H1 (cell line): Measurements from ENCODE around the gene HHAT. TPM values are rescaled to one million over a fixed set of nuclear protein-coding genes. Genes with fewer than 3 reads are reported as not detected.

Experiments
- BRCA1 ChIP-seq: IDR thresholded peaks from 2 replicates; pipeline ENCODE4 v1.6.1; 2012; ENCODE audit warnings: low read depth, low read length, improper control_type of control experiment
- CHD7 ChIP-seq: fragments of 300-600 bp; sonication (generic); IDR thresholded peaks from 2 replicates; pipeline ENCODE4 v1.7.1; 2012; ENCODE audit warnings: low read length, moderate library complexity, mild to moderate bottlenecking, inconsistent platforms; ENCODE audit not compliant: insufficient replicate concordance
- GABPA ChIP-seq: IDR thresholded peaks from 2 replicates; pipeline ENCODE4 v1.6.1; 2011; ENCODE audit warnings: mild to moderate bottlenecking, low read length, moderate library complexity, borderline replicate concordance; ENCODE audit not compliant: insufficient read depth
- MAX ChIP-seq: IDR thresholded peaks from 2 replicates; pipeline ENCODE4 v1.6.1; 2012; ENCODE audit warnings: inconsistent platforms
- SP4 ChIP-seq: IDR thresholded peaks from 2 replicates; pipeline ENCODE4 v1.6.1; 2012; ENCODE audit warnings: low read length, inconsistent platforms
- polyA plus RNA-seq, 7 experiments: library from polyadenylated mRNA; depleted of rRNA in 3 of 7; stranded (reverse) in 5 of 7; unstranded in 2 of 7; fragments of >200 nt in 5 of 7; fragments of 200-250 nt in 2 of 7; gene quantifications; 1 replicate in 5 of 7; 2 replicates in 1 of 7; 4 replicates in 1 of 7; pipeline versions ENCODE4 v1.2.1 to v1.2.3, GENCODE V29; 2011 to 2013; ENCODE audit warnings: missing spikeins in 2 of 7, mixed read lengths in 2 of 7
- total RNA-seq: library from RNA; stranded (reverse); fragmentation: NEBNext Ultra II Directional; extraction: Animal tissue kit (Norgen Biotek cat#: 25700); gene quantifications from 2 replicates; pipeline ENCODE4 v1.2.1, GENCODE V29; 2021

HHAT gene
- total and polyA plus RNA-seq, 2 of the 8 experiments (the other 6 are each of a cell fraction or from before 2014, with no cell fraction given) = 0.15 to 0.51 TPM

GRCh38 chr1:210650403-210650802 lies 321.7 kb downstream of the HHAT start (continued):
- TF ChIP-seq CHD7 (no peak), SP4 (no peak), BRCA1 (no peak), GABPA (no peak), MAX (no peak)
